ENCODE measurements around the gene SLC2A6.

- TF ChIP-seq, protein P1, sequence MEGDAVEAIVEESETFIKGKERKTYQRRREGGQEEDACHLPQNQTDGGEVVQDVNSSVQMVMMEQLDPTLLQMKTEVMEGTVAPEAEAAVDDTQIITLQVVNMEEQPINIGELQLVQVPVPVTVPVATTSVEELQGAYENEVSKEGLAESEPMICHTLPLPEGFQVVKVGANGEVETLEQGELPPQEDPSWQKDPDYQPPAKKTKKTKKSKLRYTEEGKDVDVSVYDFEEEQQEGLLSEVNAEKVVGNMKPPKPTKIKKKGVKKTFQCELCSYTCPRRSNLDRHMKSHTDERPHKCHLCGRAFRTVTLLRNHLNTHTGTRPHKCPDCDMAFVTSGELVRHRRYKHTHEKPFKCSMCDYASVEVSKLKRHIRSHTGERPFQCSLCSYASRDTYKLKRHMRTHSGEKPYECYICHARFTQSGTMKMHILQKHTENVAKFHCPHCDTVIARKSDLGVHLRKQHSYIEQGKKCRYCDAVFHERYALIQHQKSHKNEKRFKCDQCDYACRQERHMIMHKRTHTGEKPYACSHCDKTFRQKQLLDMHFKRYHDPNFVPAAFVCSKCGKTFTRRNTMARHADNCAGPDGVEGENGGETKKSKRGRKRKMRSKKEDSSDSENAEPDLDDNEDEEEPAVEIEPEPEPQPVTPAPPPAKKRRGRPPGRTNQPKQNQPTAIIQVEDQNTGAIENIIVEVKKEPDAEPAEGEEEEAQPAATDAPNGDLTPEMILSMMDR (IDR thresholded peaks at IDR 0.05; ENCODE audit: low read length) = no peak
- no peak for TF ChIP-seq EZH2 (optimal IDR thresholded peaks at IDR 0.05; ENCODE audit: low read depth, low read length)
Observed at GRCh38 chr9:133476941-133477340, 2.0 kb downstream of the SLC2A6 start.

All from MM.1S (cell line).